GM12878 (cell line): ENCODE measurements around the gene PLEKHN1. TPM values are rescaled to one million over a fixed set of nuclear protein-coding genes. Genes with fewer than 3 reads are reported as not detected.

ENCODE experiments used
- ATAC-seq: fragments of 200-7000 bp; cut with Tn5 transposase; 3 replicates; pipeline ENCODE4 v1.9.1; 2020; ENCODE audit warnings: mild to moderate bottlenecking, moderate library complexity
- BruUV-seq: library from RNA; stranded (reverse); fragments of 400-500 nt; replicated peaks from 2 replicates; lab custom pipeline; 2021; lab: Mats Ljungman, UMichigan
- CTCF ChIA-PET: fragments of 300-600 bp; sonication (Branson Sonifier 250); formaldehyde crosslinking; extraction: SDS; loops from one replicate; lab custom pipeline; 2021; ENCODE audit warnings: inconsistent platforms; lab: Yijun Ruan, JAX
- POLR2A ChIA-PET: fragments of 350-600 bp; formaldehyde crosslinking; extraction: SDS; loops from one replicate; lab custom pipeline; 2021; ENCODE audit warnings: inconsistent platforms; lab: Charles Lee
- RAD21 ChIA-PET: fragments of 300-600 bp; sonication (Branson Sonifier 250); formaldehyde crosslinking; loops from one replicate; lab custom pipeline; 2023; ENCODE audit warnings: antibody characterized with exemption; ENCODE audit not compliant: unreplicated experiment; lab: Charles Lee
- SMC1A ChIA-PET: fragments of 300-600 bp; sonication (Branson Sonifier 250); formaldehyde crosslinking; loops from one replicate; lab custom pipeline; 2023; ENCODE audit not compliant: unreplicated experiment, uncharacterized antibody; lab: Charles Lee
- DNase-seq: peaks from one replicate; pipeline ENCODE4 v3.0.0-alpha.2; 2011; ENCODE audit warnings: low read depth, low spot score
- FAIRE-seq: peaks from 3 replicates; lab custom pipeline; 2011; peaks lifted over from hg19 to GRCh38; lab: Jason Lieb, UNC
- H2AFZ ChIP-seq: 2 replicates; pipeline ENCODE4 v1.6.0; 2011; ENCODE audit warnings: low read depth, low read length, control low read depth; ENCODE audit not compliant: control insufficient read depth
- H3K27ac ChIP-seq: 2 replicates; pipeline ENCODE4 v1.5.1; 2011; ENCODE audit warnings: control low read depth; ENCODE audit not compliant: control insufficient read depth, insufficient read depth
- H3K27me3 ChIP-seq, 2 experiments: replicated peaks in 1 of 2; 2 replicates each; pipeline versions ENCODE4 v1.6.0 to v1.6.1; 2011; ENCODE audit warnings: low read length in 1 of 2; ENCODE audit not compliant: control insufficient read depth in 2 of 2, insufficient read depth in 2 of 2
- H3K36me3 ChIP-seq, 2 experiments: 2 replicates each; pipeline ENCODE4 v1.5.1; 2011; ENCODE audit warnings: low read length in 1 of 2; ENCODE audit not compliant: control insufficient read depth in 2 of 2, insufficient read depth in 2 of 2
- H3K4me1 ChIP-seq: 2 replicates; pipeline ENCODE4 v1.6.1; 2011; ENCODE audit warnings: mild to moderate bottlenecking, low read length, moderate library complexity, mixed read lengths; ENCODE audit not compliant: control insufficient read depth, insufficient read depth
- H3K4me2 ChIP-seq: 2 replicates; pipeline ENCODE4 v1.6.0; 2011; ENCODE audit warnings: control low read depth; ENCODE audit not compliant: control insufficient read depth, insufficient read depth
- H3K4me3 ChIP-seq: fragments of 200-600 bp; sonication (generic); 2 replicates; pipeline ENCODE4 v1.5.1; 2016
- H3K79me2 ChIP-seq: 2 replicates; pipeline ENCODE4 v1.6.0; 2011; ENCODE audit warnings: low read length; ENCODE audit not compliant: control insufficient read depth, insufficient read depth
- H3K9ac ChIP-seq: 2 replicates; pipeline ENCODE4 v1.8.0; 2011; ENCODE audit warnings: low read length, control low read depth, mixed read lengths; ENCODE audit not compliant: control insufficient read depth, insufficient read depth
- H3K9me3 ChIP-seq: replicated peaks from 3 replicates; pipeline ENCODE4 v1.5.1; 2011; ENCODE audit warnings: mild to moderate bottlenecking, low read length; ENCODE audit not compliant: control insufficient read depth, insufficient read depth
- H4K20me1 ChIP-seq: 2 replicates; pipeline ENCODE4 v1.6.0; 2011; ENCODE audit not compliant: control insufficient read depth, insufficient read depth
- BMI1 ChIP-seq: fragments of 450-650 bp; IDR thresholded peaks from 2 replicates; pipeline ENCODE4 v1.6.1; 2016; ENCODE audit warnings: mild to moderate bottlenecking, moderate library complexity, borderline replicate concordance
- CBFB ChIP-seq: IDR thresholded peaks from 2 replicates; pipeline ENCODE4 v1.6.1; 2016; ENCODE audit warnings: antibody characterized with exemption, low read depth
- EED ChIP-seq: sonication (generic); IDR thresholded peaks from 2 replicates; pipeline ENCODE4 v1.6.1; 2016; ENCODE audit warnings: antibody characterized with exemption, low read depth
- EP300 ChIP-seq, 2 experiments: fragments of 150-350 bp in 1 of 2; IDR thresholded peaks; 2 replicates each; pipeline ENCODE4 v1.6.1; 2011 to 2012; ENCODE audit warnings: low read depth in 2 of 2, low read length in 2 of 2, borderline replicate concordance in 1 of 2, improper control_type of control experiment in 1 of 2, inconsistent platforms in 1 of 2; ENCODE audit not compliant: control insufficient read depth in 1 of 2
- IRF4 ChIP-seq: IDR thresholded peaks from 2 replicates; pipeline ENCODE4 v1.6.1; 2011; ENCODE audit warnings: low read depth, low read length
- MXI1 ChIP-seq: fragments of 150-350 bp; IDR thresholded peaks from 2 replicates; pipeline ENCODE4 v1.6.1; 2011; ENCODE audit warnings: low read depth, mild to moderate bottlenecking, inconsistent platforms, low read length, improper control_type of control experiment
- NFXL1 ChIP-seq: fragments of 450-650 bp; IDR thresholded peaks from 2 replicates; pipeline ENCODE4 v1.6.1; 2017; ENCODE audit warnings: antibody characterized with exemption, mild to moderate bottlenecking, borderline replicate concordance
- RAD51 ChIP-seq: fragments of 450-650 bp; IDR thresholded peaks from 2 replicates; pipeline ENCODE4 v1.6.1; 2016; ENCODE audit warnings: moderate library complexity, mild to moderate bottlenecking, inconsistent platforms
- YY1 ChIP-seq: IDR thresholded peaks from 2 replicates; pipeline ENCODE4 v1.6.1; 2011; ENCODE audit warnings: low read depth, mild to moderate bottlenecking, low read length
- ZNF622 ChIP-seq: fragments of 450-650 bp; IDR thresholded peaks from 2 replicates; pipeline ENCODE4 v1.6.1; 2017; ENCODE audit warnings: mild to moderate bottlenecking, inconsistent platforms
- WGBS: methylation state at CpG from one replicate; pipeline ENCODE4 v1.1.6; 2016; ENCODE audit warnings: low lambda C conversion rate; ENCODE audit not compliant: insufficient replicate concordance, insufficient coverage; ENCODE audit errors: missing lambda C conversion rate; 5-methylcytosine and 5-hydroxymethylcytosine counted together
- in situ Hi-C: fragments of 300-500 bp; cut with MboI; formaldehyde crosslinking; loops from 9 replicates; pipeline ENCODE4 v1.14.3; 2018; ENCODE audit warnings: mixed read lengths
- intact Hi-C: fragments of 100-400 bp; cut with micrococcal nuclease; formaldehyde crosslinking; loops from one replicate; pipeline ENCODE4 v1.14.2; 2022; ENCODE audit not compliant: unreplicated experiment
- polyA plus RNA-seq, 11 experiments: library from polyadenylated mRNA; depleted of rRNA in 4 of 11; unstranded in 6 of 11; stranded (reverse) in 5 of 11; fragments of >200 nt; fragmentation: Nextera tagmentation in 4 of 11; fragmentation: Illumina TruSeq in 1 of 11; extraction: Ambion mirVana in 4 of 11; extraction: Trizol in 1 of 11; gene quantifications; 1 replicate in 1 of 11; 2 replicates in 10 of 11; pipeline versions ENCODE4 v1.2.1 to v1.2.3, GENCODE V29; 2011 to 2016; ENCODE audit warnings: inconsistent platforms in 2 of 11, missing spikeins in 2 of 11, low read depth in 1 of 11
- total RNA-seq, 4 experiments: library from RNA; depleted of rRNA in 3 of 4; stranded (reverse); fragments of >200 nt in 3 of 4; fragmentation: Illumina TruSeq in 1 of 4; extraction: Trizol in 1 of 4; gene quantifications; 2 replicates each; pipeline versions ENCODE4 v1.2.1 to v1.2.3, GENCODE V29; 2013 to 2021
- TF ChIP-seq, protein P1 (sequence below): fragments of 450-650 bp; IDR thresholded peaks from 2 replicates; pipeline ENCODE4 v1.6.1; 2018; ENCODE audit warnings: mild to moderate bottlenecking, low read depth, moderate library complexity; ENCODE audit not compliant: partially characterized antibody

Gene PLEKHN1
- total and polyA plus RNA-seq, 10 of the 15 experiments (the other 5 are each of a cell fraction or from before 2014, with no cell fraction given): 0.04 to 0.26 (median 0.18) TPM; not detected in 6

DNA sequence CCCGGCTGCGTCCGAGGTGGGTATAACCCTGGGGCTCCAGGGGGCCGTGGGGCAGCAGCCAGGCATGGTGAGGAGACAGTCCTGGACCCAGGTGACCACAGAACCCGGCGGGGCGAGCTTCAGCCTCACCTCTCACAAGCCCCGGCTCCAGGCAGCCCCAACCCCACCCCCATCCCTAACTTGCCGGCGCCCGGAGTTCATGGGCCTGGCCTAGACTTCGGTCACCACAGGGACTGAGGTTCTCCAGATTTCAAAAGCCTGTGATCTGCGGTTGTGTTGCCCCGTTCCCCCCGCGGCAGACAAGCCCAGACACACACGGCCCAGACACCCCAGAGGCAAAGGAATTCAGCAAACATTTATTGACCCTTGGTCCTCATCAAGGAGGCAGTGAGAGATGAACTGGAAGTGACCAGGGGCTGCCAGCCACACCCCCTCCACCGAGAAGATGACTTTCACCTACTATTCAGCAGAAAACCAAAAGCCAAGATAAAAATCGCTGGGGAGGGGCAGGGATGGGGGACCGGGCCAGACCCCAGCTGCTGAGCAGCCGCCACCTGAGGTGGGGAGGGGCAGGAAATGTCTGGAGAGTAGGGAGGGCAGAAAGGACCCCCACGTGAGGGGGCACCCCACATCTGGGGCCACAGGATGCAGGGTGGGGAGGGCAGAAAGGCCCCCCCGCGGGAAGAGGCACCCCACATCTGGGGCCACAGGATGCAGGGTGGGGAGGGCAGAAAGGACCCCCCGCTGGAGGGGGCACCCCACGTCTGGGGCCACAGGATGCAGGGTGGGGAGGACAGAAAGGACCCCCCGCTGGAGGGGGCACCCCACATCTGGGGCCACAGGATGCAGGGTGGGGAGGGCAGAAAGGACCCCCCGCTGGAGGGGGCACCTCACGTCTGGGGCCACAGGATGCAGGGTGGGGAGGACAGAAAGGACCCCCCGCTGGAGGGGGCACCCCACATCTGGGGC lies 29.7 kb downstream of the PLEKHN1 start:
- H3K9ac ChIP-seq: no peak overlapping the region
- WGBS: 39% methylated on average over 24 of the region's 30 CpGs
- RAD21 ChIA-PET: no interaction called here
- no peak overlapping the region for H3K4me2 ChIP-seq
- TF ChIP-seq NFXL1: no peak
- peaks cover 26% of the 10 kb centered on the region for H3K4me1 ChIP-seq
- POLR2A ChIA-PET: interaction anchor here (0.9 kb wide), 1 partner anchor 11 kb away, joined by 3 read pairs; no protein-coding TSS in a partner anchor
- no peak for ATAC-seq
- H3K9me3 ChIP-seq: peaks cover 3% of the 10 kb centered on the region; the same call in 2 of the 3 replicates
- in situ Hi-C loops: no loop called here
- no peak overlapping the region for H2AFZ ChIP-seq
- no peak overlapping the region for H3K27ac ChIP-seq
- no peaks in the 10 kb centered on the region for H4K20me1 ChIP-seq
- intact Hi-C loops: no loop called here
- peaks cover 0 to 16% of the 10 kb centered on the region in 2 experiments; a peak in 2 of 4 replicates for H3K27me3 ChIP-seq
- CTCF ChIA-PET: no interaction called here
- DNase-seq: no peak
- no peaks in the 10 kb centered on the region for H3K79me2 ChIP-seq
- H3K36me3 ChIP-seq: no peaks in the 10 kb centered on the region
- no peak for FAIRE-seq
- no TSS peak for BruUV-seq
- H3K4me3 ChIP-seq: no peak overlapping the region
- SMC1A ChIA-PET: no interaction called here

DNA sequence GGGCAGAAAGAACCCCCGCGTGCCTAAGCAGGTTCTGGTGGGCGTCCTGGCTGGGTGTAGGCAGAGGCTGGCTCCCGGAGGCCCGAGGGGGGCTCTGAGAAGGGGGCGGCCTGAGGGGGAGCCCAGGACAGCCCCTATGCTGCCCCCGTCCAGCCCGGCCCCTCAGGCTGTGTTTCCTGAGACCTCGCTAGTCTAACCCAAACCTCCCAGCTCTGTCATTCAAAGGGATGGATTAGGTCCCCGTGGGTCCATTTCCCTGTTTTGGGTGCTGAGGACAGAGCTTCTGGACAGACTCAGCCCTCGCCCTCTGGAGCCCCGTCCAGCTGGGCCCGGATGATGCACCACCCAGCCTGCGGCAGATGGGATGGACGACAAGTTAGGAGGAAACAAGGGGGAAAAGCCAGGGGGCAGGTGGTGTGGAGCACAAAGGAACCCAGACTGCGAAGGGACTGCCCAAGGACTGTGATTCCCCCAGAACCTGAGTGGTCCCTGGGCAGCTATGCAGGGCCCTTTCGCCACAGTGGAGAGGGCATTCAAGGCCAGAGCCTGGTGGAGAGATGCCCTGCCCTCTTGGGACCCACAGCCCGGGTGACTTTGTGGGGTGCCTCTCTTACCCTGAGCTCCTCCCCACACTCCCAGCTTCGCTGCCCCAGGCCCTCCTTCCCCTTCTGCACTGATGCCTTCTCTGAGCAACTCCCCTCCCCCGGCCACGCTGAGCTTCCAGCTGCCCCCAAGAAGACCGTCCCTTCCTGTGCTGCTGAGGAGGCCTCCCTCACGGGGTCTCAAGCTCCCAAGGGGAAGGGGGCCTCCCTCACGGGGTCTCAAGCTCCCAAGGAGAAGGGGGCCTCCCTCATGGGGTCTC lies 30.8 kb downstream of the PLEKHN1 start:
- 46% methylated on average over 23 of the region's 24 CpGs for WGBS
- no peak for DNase-seq
- H3K27ac ChIP-seq: no peak overlapping the region
- H3K4me2 ChIP-seq: no peak overlapping the region
- intact Hi-C loops (no loop called here), in situ Hi-C loops (no loop called here)
- FAIRE-seq: no peak
- H3K36me3 ChIP-seq: no peaks in the 10 kb centered on the region
- RAD21 ChIA-PET: no interaction called here
- POLR2A ChIA-PET: no interaction called here
- CTCF ChIA-PET: no interaction called here
- peaks cover 21% of the 10 kb centered on the region for H3K4me1 ChIP-seq
- H4K20me1 ChIP-seq: no peaks in the 10 kb centered on the region
- H3K9ac ChIP-seq: no peak overlapping the region
- no peak for ATAC-seq
- H2AFZ ChIP-seq: no peak overlapping the region
- SMC1A ChIA-PET: interaction anchor here (0.7 to 1.3 kb wide), 3 partner anchors 13 to 16 kb away, joined by 3 read pairs; partner anchors contain the start of gene ISG15
- no peak overlapping the region for H3K4me3 ChIP-seq
- peaks cover 3% of the 10 kb centered on the region; the same call in 2 of the 3 replicates for H3K9me3 ChIP-seq
- BruUV-seq: no TSS peak
- H3K27me3 ChIP-seq: peaks cover 0 to 17% of the 10 kb centered on the region in 2 experiments; a peak in 2 of 4 replicates
- no peaks in the 10 kb centered on the region for H3K79me2 ChIP-seq
- TF ChIP-seq RAD51 (no peak), EP300 (IDR thresholded peaks at IDR 0.05; ENCODE audit: borderline replicate concordance in 1 of 2, control insufficient read depth in 1 of 2, low read depth in 2 of 2, low read length in 2 of 2) (no peak), IRF4 (no peak), MXI1 (no peak), ZNF622 (no peak), YY1 (no peak), BMI1 (no peak), CBFB (no peak), EED (no peak)
- TF ChIP-seq, protein P1, sequence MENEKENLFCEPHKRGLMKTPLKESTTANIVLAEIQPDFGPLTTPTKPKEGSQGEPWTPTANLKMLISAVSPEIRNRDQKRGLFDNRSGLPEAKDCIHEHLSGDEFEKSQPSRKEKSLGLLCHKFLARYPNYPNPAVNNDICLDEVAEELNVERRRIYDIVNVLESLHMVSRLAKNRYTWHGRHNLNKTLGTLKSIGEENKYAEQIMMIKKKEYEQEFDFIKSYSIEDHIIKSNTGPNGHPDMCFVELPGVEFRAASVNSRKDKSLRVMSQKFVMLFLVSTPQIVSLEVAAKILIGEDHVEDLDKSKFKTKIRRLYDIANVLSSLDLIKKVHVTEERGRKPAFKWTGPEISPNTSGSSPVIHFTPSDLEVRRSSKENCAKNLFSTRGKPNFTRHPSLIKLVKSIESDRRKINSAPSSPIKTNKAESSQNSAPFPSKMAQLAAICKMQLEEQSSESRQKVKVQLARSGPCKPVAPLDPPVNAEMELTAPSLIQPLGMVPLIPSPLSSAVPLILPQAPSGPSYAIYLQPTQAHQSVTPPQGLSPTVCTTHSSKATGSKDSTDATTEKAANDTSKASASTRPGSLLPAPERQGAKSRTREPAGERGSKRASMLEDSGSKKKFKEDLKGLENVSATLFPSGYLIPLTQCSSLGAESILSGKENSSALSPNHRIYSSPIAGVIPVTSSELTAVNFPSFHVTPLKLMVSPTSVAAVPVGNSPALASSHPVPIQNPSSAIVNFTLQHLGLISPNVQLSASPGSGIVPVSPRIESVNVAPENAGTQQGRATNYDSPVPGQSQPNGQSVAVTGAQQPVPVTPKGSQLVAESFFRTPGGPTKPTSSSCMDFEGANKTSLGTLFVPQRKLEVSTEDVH: no peak
